HEK293 (cell line): Measurements from ENCODE around the gene NOL9.
A peak's percentile ranks its signal among the peaks of the same experiment; 100 is the strongest.

ENCODE experiments used
- GLIS2 ChIP-seq: fragments of 450-650 bp; formaldehyde crosslinking; IDR thresholded peaks from 2 replicates; pipeline ENCODE4 v1.5.1; 2016; ENCODE audit warnings: missing biosample characterization, missing genetic modification characterization
- IKZF3 ChIP-seq: fragments of 450-650 bp; IDR thresholded peaks from 2 replicates; pipeline ENCODE4 v1.5.0; 2018; ENCODE audit warnings: missing biosample characterization, mild to moderate bottlenecking, missing genetic modification characterization, moderate library complexity
- KLF7 ChIP-seq: fragments of 450-650 bp; formaldehyde crosslinking; IDR thresholded peaks from 2 replicates; pipeline ENCODE4 v1.5.1; 2016; ENCODE audit warnings: missing biosample characterization, missing genetic modification characterization, borderline replicate concordance
- ZBTB1 ChIP-seq: fragments of 450-650 bp; formaldehyde crosslinking; IDR thresholded peaks from 2 replicates; pipeline ENCODE4 v1.5.1; 2016; ENCODE audit warnings: missing biosample characterization, missing genetic modification characterization
- ZFP37 ChIP-seq: fragments of 450-650 bp; formaldehyde crosslinking; IDR thresholded peaks from 2 replicates; pipeline ENCODE4 v1.5.1; 2016; ENCODE audit warnings: missing biosample characterization, missing genetic modification characterization
- ZNF10 ChIP-seq: fragments of 450-650 bp; formaldehyde crosslinking; IDR thresholded peaks from 2 replicates; pipeline ENCODE4 v1.5.1; 2017; ENCODE audit warnings: missing biosample characterization, missing genetic modification characterization
- ZNF174 ChIP-seq: fragments of 450-650 bp; formaldehyde crosslinking; IDR thresholded peaks from 2 replicates; pipeline ENCODE4 v1.5.0; 2017; ENCODE audit warnings: missing biosample characterization, mild to moderate bottlenecking, missing genetic modification characterization
- ZNF23 ChIP-seq: fragments of 450-650 bp; formaldehyde crosslinking; IDR thresholded peaks from 2 replicates; pipeline ENCODE4 v1.5.1; 2016; ENCODE audit warnings: missing biosample characterization, missing genetic modification characterization, borderline replicate concordance
- ZNF404 ChIP-seq: fragments of 450-650 bp; formaldehyde crosslinking; IDR thresholded peaks from 2 replicates; pipeline ENCODE4 v1.5.1; 2017; ENCODE audit warnings: missing biosample characterization, missing genetic modification characterization
- ZNF501 ChIP-seq: fragments of 450-650 bp; formaldehyde crosslinking; IDR thresholded peaks from 2 replicates; pipeline ENCODE4 v1.5.1; 2016; ENCODE audit warnings: missing biosample characterization, missing genetic modification characterization
- ZNF510 ChIP-seq: fragments of 450-650 bp; formaldehyde crosslinking; IDR thresholded peaks from 2 replicates; pipeline ENCODE4 v1.5.1; 2018; ENCODE audit warnings: mild to moderate bottlenecking, missing genetic modification characterization, missing biosample characterization; ENCODE audit not compliant: insufficient replicate concordance
- ZNF561 ChIP-seq: fragments of 450-650 bp; IDR thresholded peaks from 2 replicates; pipeline ENCODE4 v1.5.1; 2018; ENCODE audit warnings: missing biosample characterization, missing genetic modification characterization, borderline replicate concordance
- ZNF585B ChIP-seq: fragments of 450-650 bp; formaldehyde crosslinking; IDR thresholded peaks from 2 replicates; pipeline ENCODE4 v1.5.1; 2016; ENCODE audit warnings: missing biosample characterization, missing genetic modification characterization
- ZNF610 ChIP-seq: fragments of 450-650 bp; formaldehyde crosslinking; IDR thresholded peaks from 2 replicates; pipeline ENCODE4 v1.5.1; 2016; ENCODE audit warnings: missing biosample characterization, missing genetic modification characterization, borderline replicate concordance
- ZNF664 ChIP-seq: fragments of 450-650 bp; formaldehyde crosslinking; IDR thresholded peaks from 2 replicates; pipeline ENCODE4 v1.5.1; 2016; ENCODE audit warnings: missing biosample characterization, missing genetic modification characterization
- ZNF701 ChIP-seq: fragments of 450-650 bp; formaldehyde crosslinking; IDR thresholded peaks from 2 replicates; pipeline ENCODE4 v1.5.1; 2016; ENCODE audit warnings: missing biosample characterization, missing genetic modification characterization
- ZNF792 ChIP-seq: fragments of 450-650 bp; formaldehyde crosslinking; IDR thresholded peaks from 2 replicates; pipeline ENCODE4 v1.5.1; 2016; ENCODE audit warnings: missing biosample characterization, missing genetic modification characterization
- ZSCAN16 ChIP-seq: fragments of 450-650 bp; formaldehyde crosslinking; IDR thresholded peaks from 2 replicates; pipeline ENCODE4 v1.5.1; 2016; ENCODE audit warnings: missing biosample characterization, missing genetic modification characterization
- TF ChIP-seq, protein P1 (sequence below): fragments of 450-650 bp; formaldehyde crosslinking; conservative IDR thresholded peaks from 2 replicates; pipeline ENCODE4 v1.5.1; 2016; ENCODE audit warnings: low read depth, missing biosample characterization, missing genetic modification characterization
- TF ChIP-seq, protein P2 (sequence below): fragments of 450-650 bp; formaldehyde crosslinking; IDR thresholded peaks from 2 replicates; pipeline ENCODE4 v1.5.1; 2016; ENCODE audit warnings: missing biosample characterization, missing genetic modification characterization, borderline replicate concordance
- TF ChIP-seq, protein P3 (sequence below): fragments of 450-650 bp; formaldehyde crosslinking; IDR thresholded peaks from 2 replicates; pipeline ENCODE4 v1.5.1; 2016; ENCODE audit warnings: missing biosample characterization, missing genetic modification characterization
- TF ChIP-seq, protein P4 (sequence below): sonication (generic); formaldehyde crosslinking; IDR thresholded peaks from 2 replicates; pipeline ENCODE4 v1.8.1; 2022; ENCODE audit warnings: mild to moderate bottlenecking, moderate library complexity, missing genetic modification reagents
- TF ChIP-seq, protein P5 (sequence below): fragments of 450-650 bp; formaldehyde crosslinking; IDR thresholded peaks from 2 replicates; pipeline ENCODE4 v1.5.1; 2016; ENCODE audit warnings: missing biosample characterization, missing genetic modification characterization, borderline replicate concordance

Gene NOL9

DNA sequence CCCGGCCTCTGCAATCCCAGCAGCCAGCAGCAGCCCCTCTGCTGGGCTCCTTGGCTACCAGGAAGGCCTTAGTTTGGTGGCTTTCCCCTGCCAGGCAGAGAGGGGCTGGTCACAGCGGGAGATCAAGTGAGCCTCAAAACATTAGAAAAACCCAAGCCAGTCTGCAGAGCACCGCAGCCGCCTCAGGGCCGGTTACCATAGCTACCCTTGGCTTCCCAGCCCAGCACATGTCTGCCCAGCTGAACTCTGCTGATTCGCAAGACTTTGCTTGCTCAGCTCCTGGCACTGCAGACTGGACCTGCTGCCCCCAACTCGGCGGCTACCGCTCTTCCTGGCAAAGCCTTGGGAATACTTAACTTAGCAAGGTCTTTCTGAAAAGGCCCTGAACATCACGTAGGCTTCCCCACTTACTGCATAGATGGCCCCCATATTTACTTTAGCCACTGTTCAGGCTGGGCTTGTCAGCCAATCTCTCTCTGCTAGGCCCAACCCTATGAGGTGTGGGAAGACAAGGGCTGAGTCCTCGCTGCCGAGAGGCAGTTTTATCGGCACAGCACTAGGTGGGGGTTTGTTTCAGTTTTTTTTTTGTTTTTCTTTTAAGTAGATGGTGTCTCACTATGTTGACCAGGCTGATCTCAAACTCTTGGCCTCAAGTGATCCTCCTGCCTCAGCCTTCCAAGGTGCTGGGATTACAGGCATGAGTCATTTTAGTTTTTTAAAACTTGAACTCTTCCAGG, 34.2 kb downstream of the NOL9 start (continued):
- TF ChIP-seq, protein P1, sequence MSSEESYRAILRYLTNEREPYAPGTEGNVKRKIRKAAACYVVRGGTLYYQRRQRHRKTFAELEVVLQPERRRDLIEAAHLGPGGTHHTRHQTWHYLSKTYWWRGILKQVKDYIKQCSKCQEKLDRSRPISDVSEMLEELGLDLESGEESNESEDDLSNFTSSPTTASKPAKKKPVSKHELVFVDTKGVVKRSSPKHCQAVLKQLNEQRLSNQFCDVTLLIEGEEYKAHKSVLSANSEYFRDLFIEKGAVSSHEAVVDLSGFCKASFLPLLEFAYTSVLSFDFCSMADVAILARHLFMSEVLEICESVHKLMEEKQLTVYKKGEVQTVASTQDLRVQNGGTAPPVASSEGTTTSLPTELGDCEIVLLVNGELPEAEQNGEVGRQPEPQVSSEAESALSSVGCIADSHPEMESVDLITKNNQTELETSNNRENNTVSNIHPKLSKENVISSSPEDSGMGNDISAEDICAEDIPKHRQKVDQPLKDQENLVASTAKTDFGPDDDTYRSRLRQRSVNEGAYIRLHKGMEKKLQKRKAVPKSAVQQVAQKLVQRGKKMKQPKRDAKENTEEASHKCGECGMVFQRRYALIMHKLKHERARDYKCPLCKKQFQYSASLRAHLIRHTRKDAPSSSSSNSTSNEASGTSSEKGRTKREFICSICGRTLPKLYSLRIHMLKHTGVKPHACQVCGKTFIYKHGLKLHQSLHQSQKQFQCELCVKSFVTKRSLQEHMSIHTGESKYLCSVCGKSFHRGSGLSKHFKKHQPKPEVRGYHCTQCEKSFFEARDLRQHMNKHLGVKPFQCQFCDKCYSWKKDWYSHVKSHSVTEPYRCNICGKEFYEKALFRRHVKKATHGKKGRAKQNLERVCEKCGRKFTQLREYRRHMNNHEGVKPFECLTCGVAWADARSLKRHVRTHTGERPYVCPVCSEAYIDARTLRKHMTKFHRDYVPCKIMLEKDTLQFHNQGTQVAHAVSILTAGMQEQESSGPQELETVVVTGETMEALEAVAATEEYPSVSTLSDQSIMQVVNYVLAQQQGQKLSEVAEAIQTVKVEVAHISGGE (tag by site-specific recombination) = no peak
- TF ChIP-seq IKZF3 (tag by site-specific recombination) (no peak), ZSCAN16 (tag by site-specific recombination) (peak; percentile 73; the same call in 1 of the 2 replicates), ZNF404 (tag by site-specific recombination) (no peak), KLF7 (tag by site-specific recombination) (no peak), ZNF10 (tag by site-specific recombination) (no peak), ZNF510 (no peak), ZNF174 (no peak), ZNF664 (peak; percentile 46; the same call in 1 of the 2 replicates), ZNF561 (tag by site-specific recombination) (no peak), ZNF585B (tag by site-specific recombination) (no peak), ZNF610 (tag by site-specific recombination) (no peak), ZNF501 (tag by site-specific recombination) (no peak), GLIS2 (tag by site-specific recombination) (no peak), ZNF701 (tag by site-specific recombination) (no peak), ZFP37 (tag by site-specific recombination) (no peak), ZBTB1 (tag by site-specific recombination) (no peak), ZNF23 (tag by site-specific recombination) (no peak), ZNF792 (tag by site-specific recombination) (no peak)
- TF ChIP-seq, protein P2, sequence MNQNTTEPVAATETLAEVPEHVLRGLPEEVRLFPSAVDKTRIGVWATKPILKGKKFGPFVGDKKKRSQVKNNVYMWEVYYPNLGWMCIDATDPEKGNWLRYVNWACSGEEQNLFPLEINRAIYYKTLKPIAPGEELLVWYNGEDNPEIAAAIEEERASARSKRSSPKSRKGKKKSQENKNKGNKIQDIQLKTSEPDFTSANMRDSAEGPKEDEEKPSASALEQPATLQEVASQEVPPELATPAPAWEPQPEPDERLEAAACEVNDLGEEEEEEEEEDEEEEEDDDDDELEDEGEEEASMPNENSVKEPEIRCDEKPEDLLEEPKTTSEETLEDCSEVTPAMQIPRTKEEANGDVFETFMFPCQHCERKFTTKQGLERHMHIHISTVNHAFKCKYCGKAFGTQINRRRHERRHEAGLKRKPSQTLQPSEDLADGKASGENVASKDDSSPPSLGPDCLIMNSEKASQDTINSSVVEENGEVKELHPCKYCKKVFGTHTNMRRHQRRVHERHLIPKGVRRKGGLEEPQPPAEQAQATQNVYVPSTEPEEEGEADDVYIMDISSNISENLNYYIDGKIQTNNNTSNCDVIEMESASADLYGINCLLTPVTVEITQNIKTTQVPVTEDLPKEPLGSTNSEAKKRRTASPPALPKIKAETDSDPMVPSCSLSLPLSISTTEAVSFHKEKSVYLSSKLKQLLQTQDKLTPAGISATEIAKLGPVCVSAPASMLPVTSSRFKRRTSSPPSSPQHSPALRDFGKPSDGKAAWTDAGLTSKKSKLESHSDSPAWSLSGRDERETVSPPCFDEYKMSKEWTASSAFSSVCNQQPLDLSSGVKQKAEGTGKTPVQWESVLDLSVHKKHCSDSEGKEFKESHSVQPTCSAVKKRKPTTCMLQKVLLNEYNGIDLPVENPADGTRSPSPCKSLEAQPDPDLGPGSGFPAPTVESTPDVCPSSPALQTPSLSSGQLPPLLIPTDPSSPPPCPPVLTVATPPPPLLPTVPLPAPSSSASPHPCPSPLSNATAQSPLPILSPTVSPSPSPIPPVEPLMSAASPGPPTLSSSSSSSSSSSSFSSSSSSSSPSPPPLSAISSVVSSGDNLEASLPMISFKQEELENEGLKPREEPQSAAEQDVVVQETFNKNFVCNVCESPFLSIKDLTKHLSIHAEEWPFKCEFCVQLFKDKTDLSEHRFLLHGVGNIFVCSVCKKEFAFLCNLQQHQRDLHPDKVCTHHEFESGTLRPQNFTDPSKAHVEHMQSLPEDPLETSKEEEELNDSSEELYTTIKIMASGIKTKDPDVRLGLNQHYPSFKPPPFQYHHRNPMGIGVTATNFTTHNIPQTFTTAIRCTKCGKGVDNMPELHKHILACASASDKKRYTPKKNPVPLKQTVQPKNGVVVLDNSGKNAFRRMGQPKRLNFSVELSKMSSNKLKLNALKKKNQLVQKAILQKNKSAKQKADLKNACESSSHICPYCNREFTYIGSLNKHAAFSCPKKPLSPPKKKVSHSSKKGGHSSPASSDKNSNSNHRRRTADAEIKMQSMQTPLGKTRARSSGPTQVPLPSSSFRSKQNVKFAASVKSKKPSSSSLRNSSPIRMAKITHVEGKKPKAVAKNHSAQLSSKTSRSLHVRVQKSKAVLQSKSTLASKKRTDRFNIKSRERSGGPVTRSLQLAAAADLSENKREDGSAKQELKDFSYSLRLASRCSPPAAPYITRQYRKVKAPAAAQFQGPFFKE (tag by site-specific recombination) = no peak
- TF ChIP-seq, protein P3, sequence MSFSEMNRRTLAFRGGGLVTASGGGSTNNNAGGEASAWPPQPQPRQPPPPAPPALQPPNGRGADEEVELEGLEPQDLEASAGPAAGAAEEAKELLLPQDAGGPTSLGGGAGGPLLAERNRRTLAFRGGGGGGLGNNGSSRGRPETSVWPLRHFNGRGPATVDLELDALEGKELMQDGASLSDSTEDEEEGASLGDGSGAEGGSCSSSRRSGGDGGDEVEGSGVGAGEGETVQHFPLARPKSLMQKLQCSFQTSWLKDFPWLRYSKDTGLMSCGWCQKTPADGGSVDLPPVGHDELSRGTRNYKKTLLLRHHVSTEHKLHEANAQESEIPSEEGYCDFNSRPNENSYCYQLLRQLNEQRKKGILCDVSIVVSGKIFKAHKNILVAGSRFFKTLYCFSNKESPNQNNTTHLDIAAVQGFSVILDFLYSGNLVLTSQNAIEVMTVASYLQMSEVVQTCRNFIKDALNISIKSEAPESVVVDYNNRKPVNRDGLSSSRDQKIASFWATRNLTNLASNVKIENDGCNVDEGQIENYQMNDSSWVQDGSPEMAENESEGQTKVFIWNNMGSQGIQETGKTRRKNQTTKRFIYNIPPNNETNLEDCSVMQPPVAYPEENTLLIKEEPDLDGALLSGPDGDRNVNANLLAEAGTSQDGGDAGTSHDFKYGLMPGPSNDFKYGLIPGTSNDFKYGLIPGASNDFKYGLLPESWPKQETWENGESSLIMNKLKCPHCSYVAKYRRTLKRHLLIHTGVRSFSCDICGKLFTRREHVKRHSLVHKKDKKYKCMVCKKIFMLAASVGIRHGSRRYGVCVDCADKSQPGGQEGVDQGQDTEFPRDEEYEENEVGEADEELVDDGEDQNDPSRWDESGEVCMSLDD (tag by site-specific recombination) = no peak
- TF ChIP-seq, protein P4, sequence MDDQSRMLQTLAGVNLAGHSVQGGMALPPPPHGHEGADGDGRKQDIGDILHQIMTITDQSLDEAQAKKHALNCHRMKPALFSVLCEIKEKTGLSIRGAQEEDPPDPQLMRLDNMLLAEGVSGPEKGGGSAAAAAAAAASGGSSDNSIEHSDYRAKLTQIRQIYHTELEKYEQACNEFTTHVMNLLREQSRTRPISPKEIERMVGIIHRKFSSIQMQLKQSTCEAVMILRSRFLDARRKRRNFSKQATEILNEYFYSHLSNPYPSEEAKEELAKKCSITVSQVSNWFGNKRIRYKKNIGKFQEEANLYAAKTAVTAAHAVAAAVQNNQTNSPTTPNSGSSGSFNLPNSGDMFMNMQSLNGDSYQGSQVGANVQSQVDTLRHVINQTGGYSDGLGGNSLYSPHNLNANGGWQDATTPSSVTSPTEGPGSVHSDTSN (CRISPR knock-in tag) = no peak
- TF ChIP-seq, protein P5, sequence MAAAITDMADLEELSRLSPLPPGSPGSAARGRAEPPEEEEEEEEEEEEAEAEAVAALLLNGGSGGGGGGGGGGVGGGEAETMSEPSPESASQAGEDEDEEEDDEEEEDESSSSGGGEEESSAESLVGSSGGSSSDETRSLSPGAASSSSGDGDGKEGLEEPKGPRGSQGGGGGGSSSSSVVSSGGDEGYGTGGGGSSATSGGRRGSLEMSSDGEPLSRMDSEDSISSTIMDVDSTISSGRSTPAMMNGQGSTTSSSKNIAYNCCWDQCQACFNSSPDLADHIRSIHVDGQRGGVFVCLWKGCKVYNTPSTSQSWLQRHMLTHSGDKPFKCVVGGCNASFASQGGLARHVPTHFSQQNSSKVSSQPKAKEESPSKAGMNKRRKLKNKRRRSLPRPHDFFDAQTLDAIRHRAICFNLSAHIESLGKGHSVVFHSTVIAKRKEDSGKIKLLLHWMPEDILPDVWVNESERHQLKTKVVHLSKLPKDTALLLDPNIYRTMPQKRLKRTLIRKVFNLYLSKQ = no peak
